ENCODE measurements around the gene INTS6.

- TF ChIP-seq CTCF (IDR thresholded peaks at IDR 0.05) = no peak
- TF ChIP-seq EP300 (IDR thresholded peaks at IDR 0.05) = no peak
Observed at GRCh38 chr13:51451467-51452360, 1.1 kb downstream of the INTS6 start.

Data from esophagus muscularis mucosa (tissue), 3 donors.